GM19035 (cell line): Measurements from ENCODE around the gene PCDHGB2.
"Not testable (repeated sequence)": the region's sequence is repeated elsewhere in the genome, so short reads cannot be mapped to it uniquely, and the experiment has no call there.

ENCODE experiments used
- ATAC-seq: cut with Tn5 transposase; IDR thresholded peaks from one replicate; pipeline ENCODE4 v1.9.1; 2021; ENCODE audit not compliant: unreplicated experiment

PCDHGB2 gene

DNA sequence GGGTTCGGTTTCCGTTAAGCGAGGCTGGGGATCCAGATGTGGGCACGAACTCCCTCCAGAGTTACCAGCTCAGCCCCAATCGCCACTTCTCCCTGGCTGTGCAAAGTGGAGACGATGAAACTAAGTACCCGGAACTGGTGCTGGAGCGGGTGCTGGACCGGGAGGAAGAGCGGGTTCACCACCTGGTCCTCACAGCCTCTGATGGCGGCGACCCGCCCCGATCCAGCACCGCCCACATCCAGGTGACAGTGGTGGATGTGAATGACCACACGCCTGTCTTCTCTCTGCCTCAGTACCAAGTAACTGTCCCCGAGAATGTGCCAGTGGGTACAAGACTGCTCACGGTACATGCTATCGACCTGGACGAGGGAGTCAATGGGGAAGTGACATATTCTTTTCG, 23.6 kb downstream of the PCDHGB2 start:
- ATAC-seq: no peak

DNA sequence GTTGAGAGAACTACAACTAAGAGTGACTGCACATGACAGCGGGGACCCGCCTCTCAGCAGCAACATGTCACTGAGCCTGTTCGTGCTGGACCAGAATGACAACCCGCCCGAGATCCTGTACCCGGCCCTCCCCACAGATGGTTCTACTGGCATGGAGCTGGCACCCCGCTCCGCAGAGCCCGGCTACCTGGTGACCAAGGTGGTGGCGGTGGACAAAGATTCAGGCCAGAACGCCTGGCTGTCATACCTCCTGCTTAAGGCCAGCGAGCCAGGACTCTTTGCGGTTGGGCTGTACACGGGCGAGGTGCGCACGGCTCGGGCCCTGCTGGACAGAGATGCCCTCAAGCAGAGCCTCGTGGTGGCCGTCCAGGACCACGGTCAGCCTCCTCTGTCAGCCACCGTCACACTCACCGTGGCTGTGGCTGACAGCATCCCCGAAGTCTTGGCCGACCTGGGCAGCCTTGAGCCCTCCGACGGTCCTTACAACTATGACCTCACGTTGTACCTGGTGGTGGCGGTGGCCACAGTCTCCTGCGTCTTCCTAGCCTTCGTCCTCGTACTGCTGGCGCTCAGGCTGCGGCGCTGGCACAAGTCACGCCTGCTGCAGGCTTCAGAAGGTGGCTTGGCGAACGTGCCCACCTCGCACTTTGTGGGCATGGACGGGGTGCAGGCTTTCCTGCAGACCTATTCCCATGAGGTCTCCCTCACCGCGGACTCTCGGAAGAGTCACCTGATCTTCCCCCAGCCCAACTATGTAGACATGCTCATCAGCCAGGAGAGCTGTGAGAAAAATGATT, 24.9 kb downstream of the PCDHGB2 start:
- no peak for ATAC-seq

DNA sequence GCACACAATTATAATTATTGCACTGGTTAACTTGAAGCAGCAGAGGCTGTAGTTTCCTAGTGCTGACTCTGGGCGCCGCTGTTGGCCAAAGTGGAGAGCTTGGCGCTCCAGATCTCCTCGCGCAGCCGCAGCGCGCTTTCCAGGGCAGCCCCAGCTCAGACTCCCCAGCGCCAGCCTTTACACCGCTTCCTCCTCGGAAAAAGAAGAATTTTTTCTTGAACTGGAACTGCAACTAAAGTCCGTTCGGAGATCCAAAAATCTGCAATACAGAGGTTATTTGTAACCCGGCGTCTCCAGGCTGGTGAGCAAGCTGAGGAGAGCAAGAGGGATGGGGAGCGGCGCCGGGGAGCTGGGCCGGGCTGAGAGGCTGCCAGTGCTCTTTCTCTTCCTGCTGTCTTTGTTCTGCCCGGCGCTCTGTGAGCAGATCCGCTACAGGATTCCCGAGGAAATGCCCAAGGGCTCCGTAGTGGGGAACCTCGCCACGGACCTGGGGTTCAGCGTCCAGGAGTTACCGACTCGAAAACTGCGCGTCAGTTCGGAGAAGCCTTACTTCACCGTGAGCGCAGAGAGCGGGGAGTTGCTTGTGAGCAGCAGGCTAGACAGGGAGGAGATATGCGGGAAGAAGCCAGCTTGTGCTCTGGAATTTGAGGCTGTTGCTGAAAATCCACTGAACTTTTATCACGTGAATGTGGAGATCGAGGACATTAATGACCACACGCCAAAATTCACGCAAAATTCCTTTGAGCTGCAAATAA, 27.9 kb downstream of the PCDHGB2 start, which contains the start of gene PCDHGB4:
PCDHGB4 (plus strand) TSS at position 142 of the 755 bp plus-strand sequence; CDS start at position 329, 187 bp downstream.
- ATAC-seq: peak; percentile 90

DNA sequence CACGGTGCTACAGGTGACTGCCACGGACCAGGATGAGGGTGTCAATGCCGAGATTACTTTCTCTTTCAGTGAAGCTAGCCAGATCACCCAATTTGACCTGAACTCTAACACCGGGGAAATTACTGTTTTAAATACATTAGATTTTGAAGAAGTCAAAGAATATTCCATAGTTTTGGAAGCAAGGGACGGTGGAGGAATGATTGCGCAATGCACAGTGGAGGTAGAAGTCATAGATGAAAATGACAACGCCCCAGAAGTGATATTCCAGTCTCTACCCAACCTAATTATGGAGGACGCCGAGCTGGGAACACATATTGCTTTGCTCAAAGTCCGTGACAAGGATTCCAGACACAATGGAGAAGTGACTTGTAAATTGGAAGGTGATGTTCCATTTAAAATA, 28.9 kb downstream of the PCDHGB2 start:
- ATAC-seq: no peak

DNA sequence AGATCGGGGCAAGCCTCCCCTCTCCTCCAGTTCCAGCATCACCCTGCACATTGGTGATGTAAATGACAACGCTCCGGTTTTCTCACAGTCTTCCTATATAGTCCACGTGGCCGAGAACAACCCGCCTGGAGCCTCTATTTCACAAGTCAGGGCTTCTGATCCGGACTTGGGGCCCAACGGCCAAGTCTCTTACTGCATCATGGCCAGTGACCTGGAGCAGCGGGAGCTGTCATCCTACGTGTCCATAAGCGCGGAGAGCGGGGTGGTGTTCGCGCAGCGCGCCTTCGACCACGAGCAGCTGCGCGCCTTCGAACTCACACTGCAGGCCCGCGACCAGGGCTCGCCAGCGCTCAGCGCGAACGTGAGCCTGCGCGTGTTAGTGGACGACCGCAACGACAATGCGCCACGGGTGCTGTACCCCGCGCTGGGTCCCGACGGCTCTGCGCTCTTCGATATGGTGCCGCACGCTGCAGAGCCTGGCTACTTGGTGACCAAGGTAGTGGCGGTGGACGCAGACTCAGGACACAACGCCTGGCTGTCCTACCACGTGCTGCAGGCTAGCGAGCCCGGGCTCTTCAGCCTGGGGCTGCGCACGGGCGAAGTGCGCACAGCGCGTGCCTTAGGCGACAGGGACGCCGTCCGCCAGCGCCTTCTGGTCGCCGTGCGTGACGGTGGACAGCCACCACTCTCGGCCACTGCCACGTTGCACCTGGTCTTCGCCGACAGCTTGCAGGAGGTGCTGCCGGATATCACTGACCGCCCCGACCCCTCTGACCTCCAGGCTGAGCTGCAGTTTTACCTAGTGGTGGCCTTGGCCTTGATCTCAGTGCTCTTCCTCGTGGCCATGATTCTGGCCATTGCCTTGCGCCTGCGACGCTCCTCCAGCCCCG, 29.6 kb downstream of the PCDHGB2 start:
- no peak for ATAC-seq

- ATAC-seq: no peak
Observed at GRCh38 chr5:141392429-141393198, 32.8 kb downstream of the PCDHGB2 start, which contains the start of gene PCDHGA8. Gene PCDHGA8, plus strand, starts transcription at chr5:141392633. Its CDS starts 181 bp downstream, at chr5:141392814.

GRCh38 chr5:141393267-141393666, 33.5 kb downstream of the PCDHGB2 start:
- ATAC-seq: no peak

GRCh38 chr5:141394401-141395187, 34.8 kb downstream of the PCDHGB2 start:
- not testable (repeated sequence) for ATAC-seq

GRCh38 chr5:141397756-141398551, 38.2 kb downstream of the PCDHGB2 start, which contains the start of gene PCDHGB5:
Gene PCDHGB5, plus strand, starts transcription at chr5:141397947. Its CDS starts 181 bp downstream, at chr5:141398128.
- ATAC-seq: peak; percentile 97

DNA sequence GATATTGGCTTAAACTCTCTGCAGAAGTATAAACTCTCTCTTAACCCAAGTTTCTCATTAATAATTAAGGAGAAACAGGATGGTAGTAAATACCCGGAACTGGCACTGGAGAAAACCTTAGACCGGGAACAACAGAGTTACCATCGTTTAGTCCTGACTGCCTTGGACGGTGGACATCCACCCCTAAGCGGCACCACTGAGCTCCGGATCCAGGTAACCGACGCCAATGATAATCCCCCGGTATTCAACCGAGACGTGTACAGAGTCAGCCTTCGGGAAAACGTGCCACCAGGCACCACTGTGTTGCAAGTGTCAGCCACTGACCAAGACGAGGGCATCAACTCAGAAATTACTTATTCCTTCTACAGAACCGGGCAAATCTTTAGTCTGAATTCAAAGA, 38.8 kb downstream of the PCDHGB2 start:
- ATAC-seq: no peak

- no peak for ATAC-seq
Observed at GRCh38 chr5:141399555-141400258, 39.9 kb downstream of the PCDHGB2 start.

DNA sequence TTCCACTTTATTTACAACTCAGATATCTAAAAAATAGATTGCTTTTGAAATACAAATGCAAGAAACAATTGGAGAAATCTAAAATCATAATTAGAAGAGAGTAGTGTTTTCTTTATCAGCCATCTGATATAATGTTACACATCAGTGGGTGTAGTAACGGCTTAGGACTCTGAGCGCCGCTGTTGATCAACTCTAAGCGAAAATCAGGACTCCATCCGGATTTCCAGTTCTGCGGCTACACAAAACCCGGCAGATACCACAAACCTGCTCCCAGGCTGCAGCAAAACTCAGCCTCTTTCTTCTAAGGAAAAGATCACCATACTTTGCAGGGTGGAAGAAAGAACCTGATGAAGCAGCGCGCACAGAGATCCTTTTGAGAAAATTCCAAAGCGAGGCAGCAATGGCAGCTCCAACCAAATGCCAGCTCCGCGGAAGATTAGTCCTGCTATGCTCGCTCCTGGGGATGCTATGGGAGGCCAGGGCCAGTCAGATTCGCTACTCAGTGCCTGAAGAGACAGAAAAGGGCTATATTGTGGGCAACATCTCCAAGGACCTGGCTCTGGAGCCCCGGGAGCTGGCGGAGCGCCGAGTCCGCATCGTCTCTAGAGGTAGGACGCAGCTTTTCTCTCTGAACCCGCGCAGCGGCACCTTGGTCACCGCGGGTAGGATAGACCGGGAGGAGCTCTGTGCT, 42.9 kb downstream of the PCDHGB2 start, which contains the start of gene PCDHGA9:
PCDHGA9 (plus strand) TSS at position 226 of the 691 bp plus-strand sequence; CDS start at position 401, 175 bp downstream.
- ATAC-seq: no peak

- no peak for ATAC-seq
Observed at GRCh38 chr5:141403387-141403786, 43.6 kb downstream of the PCDHGB2 start.

DNA sequence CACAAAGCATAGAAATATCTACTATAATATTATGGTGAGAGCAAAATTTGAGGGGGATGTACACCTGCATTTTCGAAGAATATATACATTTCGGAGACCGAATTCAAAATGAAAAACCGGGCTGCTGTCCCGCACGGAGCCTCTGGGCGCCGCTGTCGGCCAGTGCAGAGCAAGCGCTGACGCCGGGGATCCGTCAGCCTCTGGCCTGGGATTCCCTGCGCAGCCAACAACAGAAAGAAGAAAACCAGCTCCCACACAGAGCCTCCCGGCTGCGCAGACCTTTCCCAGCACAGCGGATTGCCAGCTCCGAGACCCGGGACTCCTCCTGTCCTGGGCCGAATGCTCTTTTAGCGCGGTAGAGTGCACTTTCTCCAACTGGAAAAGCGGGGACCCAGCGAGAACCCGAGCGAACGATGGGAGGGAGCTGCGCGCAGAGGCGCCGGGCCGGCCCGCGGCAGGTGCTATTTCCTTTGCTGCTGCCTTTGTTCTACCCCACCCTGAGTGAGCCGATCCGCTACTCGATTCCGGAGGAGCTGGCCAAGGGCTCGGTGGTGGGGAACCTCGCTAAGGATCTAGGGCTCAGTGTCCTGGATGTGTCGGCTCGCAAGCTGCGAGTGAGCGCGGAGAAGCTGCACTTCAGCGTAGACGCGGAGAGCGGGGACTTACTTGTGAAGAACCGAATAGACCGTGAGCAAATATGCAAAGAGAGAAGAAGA, 48.2 kb downstream of the PCDHGB2 start, which contains the start of gene PCDHGB6:
PCDHGB6 (plus strand) TSS at position 232 of the 716 bp plus-strand sequence; CDS start at position 414, 182 bp downstream.
- ATAC-seq: not testable (repeated sequence)

DNA sequence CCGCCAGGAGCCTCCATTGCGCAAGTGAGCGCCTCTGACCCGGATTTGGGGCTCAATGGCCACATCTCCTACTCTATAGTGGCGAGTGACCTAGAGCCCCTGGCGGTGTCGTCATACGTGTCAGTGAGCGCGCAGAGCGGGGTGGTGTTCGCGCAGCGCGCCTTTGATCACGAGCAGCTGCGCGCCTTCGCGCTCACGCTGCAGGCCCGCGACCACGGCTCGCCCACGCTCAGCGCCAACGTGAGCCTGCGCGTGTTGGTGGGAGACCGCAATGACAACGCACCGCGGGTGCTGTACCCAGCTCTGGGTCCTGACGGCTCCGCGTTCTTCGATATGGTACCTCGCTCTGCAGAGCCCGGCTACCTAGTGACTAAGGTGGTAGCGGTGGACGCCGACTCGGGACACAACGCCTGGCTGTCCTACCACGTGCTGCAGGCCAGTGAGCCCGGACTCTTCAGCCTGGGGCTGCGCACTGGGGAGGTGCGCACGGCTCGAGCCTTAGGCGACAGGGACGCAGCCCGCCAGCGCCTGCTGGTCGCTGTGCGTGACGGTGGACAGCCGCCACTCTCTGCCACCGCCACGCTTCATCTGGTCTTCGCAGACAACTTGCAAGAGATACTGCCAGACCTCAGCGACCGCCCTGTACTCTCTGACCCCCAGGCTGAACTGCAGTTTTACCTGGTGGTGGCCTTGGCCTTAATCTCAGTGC, 50.0 kb downstream of the PCDHGB2 start:
- ATAC-seq: no peak

GRCh38 chr5:141411575-141411974, 51.8 kb downstream of the PCDHGB2 start:
- no peak for ATAC-seq
